ENCODE measurements around the gene SLC22A12. TPM values are rescaled to one million over a fixed set of nuclear protein-coding genes. Genes with fewer than 3 reads are reported as not detected.

Gene SLC22A12
- polyA plus RNA-seq, 1 experiment = not detected

DNA sequence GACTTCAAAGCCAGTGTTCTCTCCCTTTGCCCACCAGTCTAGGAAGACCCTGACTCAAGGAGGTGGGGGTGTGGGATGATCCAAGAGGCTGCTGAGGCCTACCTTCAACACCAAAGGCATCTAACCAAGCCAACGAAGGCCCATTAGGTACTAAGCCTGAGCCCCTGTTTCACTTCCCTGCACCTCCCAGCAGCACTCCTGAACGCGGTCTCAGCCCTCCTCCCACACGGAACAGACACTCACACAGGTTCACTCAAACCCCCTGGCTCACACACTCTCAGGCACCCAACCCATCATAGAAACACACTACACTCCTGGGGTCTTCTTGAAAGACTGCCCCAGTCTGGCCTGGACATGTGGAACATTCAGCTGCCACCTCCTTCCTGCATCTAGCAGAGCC lies 40.7 kb downstream of the SLC22A12 start:
- ChIA-PET POLR2A (no interaction called here), CTCF (interaction anchor here (0.7 kb wide), 1 partner anchor 183 kb away, joined by 3 read pairs; no protein-coding TSS in a partner anchor)

DNA sequence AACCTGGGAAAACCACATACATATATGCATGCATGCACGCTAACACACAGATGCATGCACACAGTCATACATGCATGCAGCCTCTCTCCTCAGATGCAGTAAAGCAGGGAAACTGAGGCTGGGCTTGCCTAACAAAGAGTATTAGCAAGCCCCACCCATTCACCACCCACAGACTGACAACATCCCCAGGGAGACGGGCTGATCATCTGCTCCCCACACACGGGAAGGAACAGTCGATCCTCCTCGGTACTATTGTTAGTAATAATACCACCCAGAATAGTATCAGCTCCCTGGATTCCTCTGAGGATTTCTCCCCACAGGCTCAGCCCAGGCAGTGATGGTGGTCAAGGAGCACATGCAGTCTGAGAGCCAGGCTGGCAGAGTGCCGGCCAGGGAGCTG lies 41.2 kb downstream of the SLC22A12 start:
- POLR2A ChIA-PET = no interaction called here
- DNase-seq (ENCODE audit: low read depth, low spot score) = no peak
- CTCF ChIA-PET = no interaction called here

More for the DNA sequence above, 40.7 kb downstream of the SLC22A12 start:
- Histone ChIP-seq H3K27me3 (ENCODE audit: control insufficient read depth, insufficient read depth, low read length) (peaks cover 29% of the 10 kb centered on the region), H3K27ac (ENCODE audit: low read depth, low read length) (no peak overlapping the region), H3K4me3 (ENCODE audit: low read depth, low read length) (no peak overlapping the region), H3K9me3 (ENCODE audit: control insufficient read depth, insufficient read depth, low read length) (no peaks in the 10 kb centered on the region; the same call in 1 of the 2 replicates)
- DNase-seq (ENCODE audit: low read depth, low spot score) = no peak
- TF ChIP-seq, protein P1, sequence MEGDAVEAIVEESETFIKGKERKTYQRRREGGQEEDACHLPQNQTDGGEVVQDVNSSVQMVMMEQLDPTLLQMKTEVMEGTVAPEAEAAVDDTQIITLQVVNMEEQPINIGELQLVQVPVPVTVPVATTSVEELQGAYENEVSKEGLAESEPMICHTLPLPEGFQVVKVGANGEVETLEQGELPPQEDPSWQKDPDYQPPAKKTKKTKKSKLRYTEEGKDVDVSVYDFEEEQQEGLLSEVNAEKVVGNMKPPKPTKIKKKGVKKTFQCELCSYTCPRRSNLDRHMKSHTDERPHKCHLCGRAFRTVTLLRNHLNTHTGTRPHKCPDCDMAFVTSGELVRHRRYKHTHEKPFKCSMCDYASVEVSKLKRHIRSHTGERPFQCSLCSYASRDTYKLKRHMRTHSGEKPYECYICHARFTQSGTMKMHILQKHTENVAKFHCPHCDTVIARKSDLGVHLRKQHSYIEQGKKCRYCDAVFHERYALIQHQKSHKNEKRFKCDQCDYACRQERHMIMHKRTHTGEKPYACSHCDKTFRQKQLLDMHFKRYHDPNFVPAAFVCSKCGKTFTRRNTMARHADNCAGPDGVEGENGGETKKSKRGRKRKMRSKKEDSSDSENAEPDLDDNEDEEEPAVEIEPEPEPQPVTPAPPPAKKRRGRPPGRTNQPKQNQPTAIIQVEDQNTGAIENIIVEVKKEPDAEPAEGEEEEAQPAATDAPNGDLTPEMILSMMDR (IDR thresholded peaks at IDR 0.05; ENCODE audit: low read depth, low read length) = no peak

DNA sequence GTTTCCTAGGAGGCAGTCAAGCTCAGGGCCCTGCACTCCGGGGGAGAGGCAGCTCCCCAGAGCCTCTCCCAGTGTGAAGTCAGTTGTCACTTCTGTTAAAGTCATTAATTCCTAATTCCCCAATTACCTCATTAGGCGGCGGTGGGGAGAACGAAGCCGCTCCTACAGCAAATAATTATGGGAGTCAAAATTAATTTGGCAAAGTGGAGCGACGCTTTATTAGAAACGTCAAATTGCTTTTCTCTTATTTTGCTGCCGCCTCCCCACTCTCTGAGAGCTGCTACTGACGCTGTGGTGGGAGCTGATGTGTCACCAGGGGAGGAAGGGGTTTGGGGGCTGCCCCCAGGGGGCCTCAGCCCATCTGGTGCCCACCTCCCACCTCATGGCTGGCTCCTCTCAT lies 41.6 kb downstream of the SLC22A12 start:
- Histone ChIP-seq H3K4me3 (ENCODE audit: low read depth, low read length) (no peak overlapping the region), H3K9me3 (ENCODE audit: control insufficient read depth, insufficient read depth, low read length) (no peaks in the 10 kb centered on the region; the same call in 1 of the 2 replicates), H3K27ac (ENCODE audit: low read depth, low read length) (no peak overlapping the region), H3K27me3 (ENCODE audit: control insufficient read depth, insufficient read depth, low read length) (peaks cover 38% of the 10 kb centered on the region)
- ChIA-PET CTCF (no interaction called here), POLR2A (no interaction called here)
- no peak for DNase-seq (ENCODE audit: low read depth, low spot score)
- TF ChIP-seq, protein P1 (IDR thresholded peaks at IDR 0.05; ENCODE audit: low read depth, low read length) = no peak

More for the DNA sequence above, 41.2 kb downstream of the SLC22A12 start:
- Histone ChIP-seq H3K27ac (ENCODE audit: low read depth, low read length) (no peak overlapping the region), H3K9me3 (ENCODE audit: control insufficient read depth, insufficient read depth, low read length) (no peaks in the 10 kb centered on the region; the same call in 1 of the 2 replicates), H3K27me3 (ENCODE audit: control insufficient read depth, insufficient read depth, low read length) (peaks cover 35% of the 10 kb centered on the region), H3K4me3 (ENCODE audit: low read depth, low read length) (no peak overlapping the region)
- TF ChIP-seq, protein P1 (IDR thresholded peaks at IDR 0.05; ENCODE audit: low read depth, low read length) = no peak

DNA sequence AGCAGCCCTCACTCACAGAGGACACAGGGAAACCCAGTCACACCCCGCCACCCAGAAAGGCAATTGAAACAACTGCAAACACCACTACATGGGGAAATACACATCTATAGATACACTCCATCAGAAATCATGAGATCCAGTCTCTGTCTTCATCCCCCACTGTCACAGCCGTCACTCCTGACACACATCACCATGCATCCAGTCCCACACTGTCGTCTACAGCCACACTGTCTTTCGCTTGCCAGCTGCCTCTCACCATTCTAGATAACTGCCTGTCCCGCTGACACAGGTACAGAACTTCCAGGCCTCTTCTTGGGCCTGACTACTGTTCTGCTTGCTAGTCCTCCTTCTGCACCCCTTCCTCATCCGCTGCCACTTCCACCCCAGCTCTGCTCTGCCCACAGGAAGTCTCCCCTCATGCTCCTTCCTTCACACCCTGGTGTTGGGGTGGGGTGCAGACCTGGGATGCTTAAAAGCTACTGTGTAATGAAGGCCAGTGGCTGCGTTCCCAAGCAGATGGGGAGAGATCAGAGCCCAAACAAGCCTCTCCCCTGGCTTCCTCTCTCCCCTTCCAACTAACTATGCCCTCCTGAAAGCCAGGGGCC lies 42.6 kb downstream of the SLC22A12 start:
- ChIA-PET CTCF (no interaction called here), POLR2A (no interaction called here)

More for the DNA sequence above, 42.6 kb downstream of the SLC22A12 start:
- DNase-seq (ENCODE audit: low read depth, low spot score) = no peak
- Histone ChIP-seq H3K27ac (ENCODE audit: low read depth, low read length) (no peak overlapping the region), H3K4me3 (ENCODE audit: low read depth, low read length) (no peak overlapping the region), H3K27me3 (ENCODE audit: control insufficient read depth, insufficient read depth, low read length) (peaks cover 48% of the 10 kb centered on the region), H3K9me3 (ENCODE audit: control insufficient read depth, insufficient read depth, low read length) (no peaks in the 10 kb centered on the region; the same call in 1 of the 2 replicates)
- TF ChIP-seq, protein P1 (IDR thresholded peaks at IDR 0.05; ENCODE audit: low read depth, low read length) = no peak
